T1000 (cell line): ENCODE measurements around the gene CNTROB.

Experiments used
- DNase-seq: peaks from one replicate; lab custom pipeline; 2025; ENCODE audit warnings: mixed read lengths; lab: John Stamatoyannopoulos, UW

Gene CNTROB, protein sequence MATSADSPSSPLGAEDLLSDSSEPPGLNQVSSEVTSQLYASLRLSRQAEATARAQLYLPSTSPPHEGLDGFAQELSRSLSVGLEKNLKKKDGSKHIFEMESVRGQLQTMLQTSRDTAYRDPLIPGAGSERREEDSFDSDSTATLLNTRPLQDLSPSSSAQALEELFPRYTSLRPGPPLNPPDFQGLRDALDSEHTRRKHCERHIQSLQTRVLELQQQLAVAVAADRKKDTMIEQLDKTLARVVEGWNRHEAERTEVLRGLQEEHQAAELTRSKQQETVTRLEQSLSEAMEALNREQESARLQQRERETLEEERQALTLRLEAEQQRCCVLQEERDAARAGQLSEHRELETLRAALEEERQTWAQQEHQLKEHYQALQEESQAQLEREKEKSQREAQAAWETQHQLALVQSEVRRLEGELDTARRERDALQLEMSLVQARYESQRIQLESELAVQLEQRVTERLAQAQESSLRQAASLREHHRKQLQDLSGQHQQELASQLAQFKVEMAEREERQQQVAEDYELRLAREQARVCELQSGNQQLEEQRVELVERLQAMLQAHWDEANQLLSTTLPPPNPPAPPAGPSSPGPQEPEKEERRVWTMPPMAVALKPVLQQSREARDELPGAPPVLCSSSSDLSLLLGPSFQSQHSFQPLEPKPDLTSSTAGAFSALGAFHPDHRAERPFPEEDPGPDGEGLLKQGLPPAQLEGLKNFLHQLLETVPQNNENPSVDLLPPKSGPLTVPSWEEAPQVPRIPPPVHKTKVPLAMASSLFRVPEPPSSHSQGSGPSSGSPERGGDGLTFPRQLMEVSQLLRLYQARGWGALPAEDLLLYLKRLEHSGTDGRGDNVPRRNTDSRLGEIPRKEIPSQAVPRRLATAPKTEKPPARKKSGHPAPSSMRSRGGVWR

DNA sequence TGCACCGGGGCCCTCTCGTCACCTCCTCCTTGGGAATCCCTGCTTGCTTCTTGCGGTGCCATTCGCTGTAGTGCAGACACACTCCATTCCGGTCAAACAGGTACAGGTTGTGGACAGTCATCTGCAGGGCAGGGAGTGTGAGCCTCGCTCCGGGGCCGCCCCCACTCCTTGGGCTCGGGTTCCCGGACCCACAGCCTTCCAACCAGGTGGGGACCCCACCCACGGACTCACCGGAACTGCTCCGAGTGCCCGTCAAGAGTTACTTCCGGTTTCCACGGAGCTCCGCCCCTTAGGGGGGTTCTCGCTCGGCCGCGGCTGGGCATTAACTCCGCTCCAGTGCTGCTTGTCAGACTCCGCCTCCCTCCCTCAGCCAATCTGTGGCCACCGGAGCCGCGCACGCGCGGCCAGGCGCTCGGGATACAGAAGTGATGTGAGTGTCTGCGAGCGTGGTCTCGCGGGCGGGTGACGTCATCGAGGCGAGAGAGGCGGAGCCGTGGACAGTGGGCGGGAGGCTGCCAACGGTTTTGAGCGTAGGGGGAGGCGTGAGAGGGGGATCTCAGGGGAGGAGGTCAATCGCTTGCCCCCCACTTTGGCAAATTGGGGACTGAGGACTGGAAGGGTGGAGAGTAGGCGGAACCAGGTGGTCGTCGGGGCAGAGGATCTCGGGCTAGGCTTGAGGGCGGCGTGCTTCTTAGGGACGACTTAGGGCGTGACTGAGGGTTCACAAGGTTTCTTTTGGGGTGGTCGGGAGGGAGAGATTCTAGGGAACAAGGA, at the start of gene CNTROB, which contains the start of gene TRAPPC1:
Gene CNTROB (plus strand): TSS at position 498 of the 774 bp plus-strand sequence. CDS start 874 bp downstream, outside the sequence.
Gene TRAPPC1 (minus strand): TSS at position 238 of the 774 bp plus-strand sequence. CDS start 117 bp downstream, at position 121.
- peak; percentile 99 for DNase-seq

DNA sequence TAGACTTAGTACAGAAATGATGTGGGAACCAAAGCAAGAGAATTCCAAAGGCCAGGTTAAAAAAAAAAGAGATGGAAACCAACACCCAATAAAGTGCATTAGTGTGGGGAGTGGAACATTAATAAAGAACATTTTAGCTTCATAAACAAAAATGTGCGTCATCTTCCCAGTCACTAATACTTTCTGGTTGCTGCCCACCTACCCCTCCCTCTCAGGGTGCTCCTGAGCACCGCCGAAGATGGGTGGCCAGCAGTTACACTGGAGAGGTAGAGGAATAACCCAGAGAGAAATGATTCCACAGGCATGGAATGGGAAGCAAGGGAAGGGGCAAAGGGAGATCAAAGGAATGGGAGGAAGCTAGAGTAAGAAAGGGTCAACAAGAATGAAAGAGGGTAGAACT, 49.4 kb upstream of the CNTROB start:
- DNase-seq = no peak

DNA sequence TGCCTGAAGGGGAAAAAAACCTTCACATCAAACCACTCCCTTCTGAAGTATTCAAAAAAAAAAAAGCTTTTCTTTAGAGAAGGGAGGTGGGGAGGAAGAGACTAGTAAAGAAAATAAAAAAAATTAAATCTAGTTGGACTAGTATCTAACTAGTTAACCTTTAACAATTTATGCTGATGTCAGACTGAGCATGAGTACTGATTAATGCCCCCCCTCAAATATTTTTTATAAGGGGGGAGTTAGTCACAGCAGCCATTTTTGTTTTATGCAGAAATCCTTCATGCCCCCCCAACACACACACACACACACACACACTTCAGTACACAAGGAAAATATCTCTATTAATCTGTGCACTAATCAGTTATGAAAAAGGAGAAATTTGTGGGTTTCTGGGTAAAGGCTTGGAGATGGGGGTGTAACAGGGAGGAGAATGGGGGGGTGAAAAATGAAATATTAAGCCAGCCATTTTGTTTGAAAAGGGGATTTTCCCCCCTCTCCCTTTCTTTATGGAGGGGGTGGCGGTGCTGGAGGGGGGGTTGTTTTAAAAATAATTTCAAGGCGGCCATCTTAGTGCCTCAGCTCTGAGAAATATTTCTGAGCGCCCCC, 48.1 kb upstream of the CNTROB start:
- no peak for DNase-seq

DNA sequence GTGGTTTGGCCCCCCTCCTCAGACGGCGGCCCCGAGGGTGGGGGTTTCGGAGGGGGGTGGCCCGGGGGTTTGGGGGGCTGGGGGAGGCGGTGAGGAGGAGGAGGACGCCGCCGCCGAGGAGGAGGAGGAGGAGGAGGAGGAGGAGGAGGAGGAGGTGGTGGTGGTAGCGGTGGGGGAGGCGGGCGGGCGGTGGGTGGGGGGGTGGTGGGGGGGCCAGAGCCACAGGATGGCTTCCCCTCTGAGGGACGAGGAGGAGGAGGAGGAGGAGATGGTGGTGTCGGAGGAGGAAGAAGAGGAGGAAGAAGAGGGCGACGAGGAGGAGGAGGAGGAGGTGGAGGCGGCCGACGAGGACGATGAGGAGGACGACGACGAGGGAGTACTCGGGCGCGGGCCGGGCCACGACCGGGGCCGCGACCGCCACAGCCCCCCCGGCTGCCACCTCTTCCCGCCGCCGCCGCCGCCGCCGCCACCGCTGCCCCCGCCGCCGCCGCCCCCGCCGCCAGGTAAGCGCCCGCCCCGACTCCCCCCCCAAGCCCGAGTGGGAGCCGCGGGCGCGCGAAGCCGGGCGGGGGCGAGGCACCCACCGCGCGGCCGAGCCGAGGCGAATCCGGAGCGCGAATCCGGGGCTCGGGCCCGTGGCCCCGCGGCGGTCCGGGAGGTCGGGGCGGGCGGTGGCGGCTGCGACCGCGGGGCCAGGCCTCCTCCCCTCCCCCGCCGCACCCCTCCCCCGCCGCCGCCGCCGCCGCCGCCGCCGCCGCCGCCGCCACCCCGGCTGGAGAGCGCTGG, 47.2 kb upstream of the CNTROB start:
- DNase-seq = no peak

DNA sequence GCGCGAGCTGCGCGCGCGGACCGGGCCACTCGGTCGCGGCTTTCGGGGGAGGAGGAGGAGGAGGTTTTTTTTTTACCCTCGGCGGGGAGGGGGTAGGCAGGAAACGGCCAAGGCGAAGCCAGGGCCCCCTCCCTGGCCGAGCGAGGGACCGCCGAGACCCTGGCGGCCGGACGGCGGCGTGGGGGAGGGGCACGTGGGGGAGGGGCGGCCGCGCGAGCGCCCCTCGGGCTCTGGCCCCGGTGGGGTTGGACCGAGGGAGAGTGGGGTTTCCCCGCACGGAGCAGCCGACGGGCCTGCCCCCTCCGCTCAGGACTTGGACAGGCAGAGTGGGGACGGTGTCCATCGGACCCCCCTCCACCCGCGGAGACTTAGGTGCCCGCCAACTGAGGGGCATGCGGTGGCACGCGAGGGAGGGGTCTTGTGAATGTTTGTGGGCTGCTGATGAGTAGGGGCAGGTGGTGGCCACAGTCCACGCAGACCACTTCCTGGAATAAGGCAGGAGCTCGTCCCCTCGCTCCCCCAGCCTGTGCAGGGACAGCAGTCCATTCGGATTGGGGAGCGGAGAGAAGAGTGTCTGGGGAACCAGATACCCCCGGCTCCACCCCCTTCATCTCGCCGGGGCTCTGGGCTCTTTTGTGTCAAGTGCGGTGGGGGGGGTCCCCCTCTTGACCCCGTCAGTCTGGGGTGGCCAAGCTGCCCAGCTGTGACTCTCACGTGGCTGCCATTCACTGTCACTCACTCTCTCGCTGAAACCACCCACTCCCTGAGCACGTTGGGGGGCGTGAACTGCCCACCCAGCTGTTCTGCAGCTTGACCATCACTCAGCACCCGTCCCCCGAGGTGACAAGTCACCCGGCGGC, 46.4 kb upstream of the CNTROB start:
- peak; percentile 21 for DNase-seq

DNA sequence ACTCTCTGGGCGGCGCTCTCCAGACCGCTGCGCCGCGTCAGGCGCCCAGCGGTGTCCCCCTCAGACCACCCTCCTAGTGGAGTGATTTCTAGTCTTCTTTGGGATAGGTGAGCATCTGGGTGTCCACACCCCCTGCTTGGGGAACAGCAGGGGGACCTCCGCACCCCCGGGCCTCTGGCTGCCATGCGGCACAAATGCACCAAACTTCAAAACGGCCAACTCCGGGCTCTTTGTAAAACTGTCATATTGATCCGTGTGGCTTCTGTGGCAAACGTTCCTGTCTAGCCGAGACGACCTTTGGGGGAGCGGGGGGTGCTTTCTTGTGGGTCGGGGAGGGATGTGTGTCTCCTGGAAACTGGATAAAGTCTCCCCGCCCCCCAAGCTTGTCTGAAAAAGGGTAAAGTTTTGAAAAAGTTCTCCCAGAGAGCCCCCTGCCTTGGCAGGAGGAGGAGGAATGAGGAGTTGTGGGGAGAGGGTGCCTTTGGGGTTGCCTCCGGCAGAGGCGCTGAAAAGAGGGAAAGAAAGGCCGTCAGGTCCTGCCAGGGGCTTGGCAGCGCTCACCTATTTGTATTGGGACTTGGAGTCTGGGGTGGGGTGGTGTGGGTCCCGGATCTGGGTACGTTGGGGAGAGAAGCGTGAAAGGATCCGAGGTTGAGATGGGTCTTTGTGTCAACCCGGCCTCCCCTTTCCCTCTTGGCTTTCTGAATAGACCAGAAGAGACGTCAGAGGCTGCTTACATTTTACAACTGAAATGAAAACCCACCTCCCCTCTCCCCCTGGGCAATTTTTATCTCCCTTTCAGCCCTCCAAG, 45.6 kb upstream of the CNTROB start:
- DNase-seq = no peak

DNA sequence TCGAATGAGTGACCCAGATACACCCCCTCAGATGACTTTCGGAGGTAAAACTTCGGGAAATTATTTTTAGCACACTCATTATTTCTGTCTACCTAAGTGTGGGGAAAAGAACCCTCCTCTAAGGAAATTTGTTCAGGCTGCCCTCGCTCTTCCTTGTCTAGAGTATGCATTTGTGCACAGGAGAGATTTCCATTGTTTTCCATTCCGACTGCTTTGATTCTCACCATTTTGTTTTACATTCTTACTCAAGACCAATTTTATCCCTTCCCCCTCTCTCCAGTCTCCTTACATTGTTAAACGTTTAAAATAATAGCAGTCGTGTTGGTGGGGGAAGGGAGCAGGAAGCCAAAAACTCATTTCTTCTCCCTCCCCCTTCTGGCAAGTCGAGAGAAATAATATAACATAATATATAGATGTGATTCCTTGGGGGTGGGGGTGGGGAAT, 44.9 kb upstream of the CNTROB start:
- no peak for DNase-seq

DNA sequence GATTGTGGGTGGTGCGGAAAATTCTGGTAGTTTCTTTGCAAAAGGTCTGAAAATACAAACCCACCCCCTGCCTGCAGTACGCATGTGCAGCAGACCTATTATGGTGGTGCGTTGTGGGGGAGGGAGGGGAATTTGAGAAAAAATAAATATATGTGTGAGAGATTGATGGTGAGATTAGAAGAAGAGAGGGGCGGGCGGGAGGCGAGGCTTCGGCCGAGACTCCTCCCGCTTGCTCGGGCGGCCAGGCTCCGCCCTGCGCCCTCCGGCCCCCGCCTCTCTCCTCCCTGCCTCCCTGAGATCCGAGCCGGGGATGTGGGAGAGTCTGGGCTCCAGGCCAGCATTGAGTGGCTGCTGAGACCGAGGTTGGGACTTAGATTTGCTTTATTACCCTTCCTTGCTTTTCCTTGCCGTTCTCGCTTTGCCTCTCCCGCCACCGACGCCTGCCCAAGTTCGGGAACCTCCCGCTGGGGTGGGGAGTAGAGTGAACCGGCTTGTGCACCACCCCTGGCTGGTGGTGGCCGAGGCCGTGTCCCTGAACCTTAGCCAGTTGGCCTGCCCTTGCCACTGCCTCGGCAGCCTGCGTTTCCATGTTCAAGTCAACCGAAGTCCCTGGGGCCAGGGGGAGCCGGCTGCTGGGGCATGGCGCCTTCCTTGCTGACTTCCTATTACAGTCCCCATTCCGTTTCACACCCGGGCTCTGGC, 44.4 kb upstream of the CNTROB start:
- DNase-seq = peak; percentile 91

DNA sequence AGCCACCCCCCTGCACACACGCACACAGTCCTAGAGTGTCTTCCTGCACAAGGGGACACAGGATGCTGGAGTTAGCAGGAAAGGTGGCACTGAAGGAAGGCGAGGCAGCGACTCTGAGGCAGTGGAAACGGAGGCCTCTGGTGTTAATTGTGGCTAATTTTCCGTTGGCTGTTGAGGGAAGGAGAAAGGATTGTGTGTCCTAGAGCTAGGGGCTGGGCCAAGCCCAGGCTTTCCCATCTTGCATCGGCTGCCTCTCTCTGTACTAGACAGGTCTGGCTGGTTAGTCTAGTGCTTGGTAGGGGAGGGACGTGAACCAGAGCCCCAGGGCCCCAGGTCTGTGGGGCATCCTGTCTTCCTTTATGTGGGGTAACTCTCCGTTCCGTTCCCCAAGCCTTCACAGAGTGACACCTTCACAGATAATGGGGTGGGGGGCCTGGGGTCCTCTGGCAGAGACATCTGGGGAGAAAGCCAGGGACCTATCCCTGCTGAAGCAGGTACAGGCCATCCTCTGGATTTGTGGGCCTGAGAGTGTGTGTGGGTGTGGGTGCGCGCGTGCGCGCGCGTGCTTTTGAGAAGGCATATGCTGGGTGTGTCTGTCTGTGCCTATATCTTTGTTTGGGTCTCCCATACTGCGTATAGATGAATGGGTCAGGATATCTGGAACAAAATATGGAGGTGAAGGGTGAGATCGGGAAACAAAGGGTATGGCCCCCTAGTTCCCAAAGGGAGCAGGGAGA, 43.7 kb upstream of the CNTROB start, which contains the start of gene CHD3:
Gene CHD3 (plus strand): TSS at position 606 of the 737 bp plus-strand sequence. CDS start 212 bp downstream, outside the sequence.
- DNase-seq = no peak

DNA sequence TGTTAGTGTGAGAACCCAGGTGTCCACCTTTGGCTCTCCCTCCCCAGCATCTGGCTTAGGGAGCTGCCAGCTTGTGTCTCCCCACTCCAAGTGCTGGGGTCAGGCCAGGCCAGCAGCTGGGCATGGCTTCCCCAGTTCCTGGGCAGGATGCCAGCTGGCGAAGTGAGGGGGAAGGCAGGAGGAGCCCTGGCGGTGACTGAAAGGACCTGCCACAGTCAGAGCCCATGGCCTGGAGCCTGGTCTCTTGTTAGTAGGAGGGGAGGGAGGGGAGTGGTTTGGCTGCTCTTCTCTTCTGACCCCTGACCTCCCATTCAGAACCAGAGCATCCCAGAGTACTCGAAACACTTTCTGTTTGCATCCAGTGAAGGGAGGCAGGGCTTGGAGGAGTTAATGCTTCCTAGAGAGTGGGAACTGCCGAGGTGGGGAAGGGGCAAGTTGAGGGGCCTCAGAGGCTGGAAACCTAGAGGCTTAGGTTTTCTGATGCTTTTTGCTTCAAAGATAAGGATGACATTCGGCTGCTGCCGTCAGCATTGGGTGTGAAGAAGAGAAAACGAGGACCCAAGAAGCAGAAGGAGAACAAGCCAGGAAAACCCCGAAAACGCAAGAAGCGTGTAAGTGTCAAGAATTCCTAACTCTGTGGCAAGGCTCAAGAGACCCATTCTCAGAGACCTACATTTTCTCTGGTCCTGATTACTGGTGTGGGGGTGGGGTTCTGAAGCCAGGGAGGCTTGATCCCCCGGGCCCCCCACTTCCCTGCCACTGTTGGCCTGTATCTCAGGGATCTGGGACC, 42.6 kb upstream of the CNTROB start:
- DNase-seq = peak; percentile 80

DNA sequence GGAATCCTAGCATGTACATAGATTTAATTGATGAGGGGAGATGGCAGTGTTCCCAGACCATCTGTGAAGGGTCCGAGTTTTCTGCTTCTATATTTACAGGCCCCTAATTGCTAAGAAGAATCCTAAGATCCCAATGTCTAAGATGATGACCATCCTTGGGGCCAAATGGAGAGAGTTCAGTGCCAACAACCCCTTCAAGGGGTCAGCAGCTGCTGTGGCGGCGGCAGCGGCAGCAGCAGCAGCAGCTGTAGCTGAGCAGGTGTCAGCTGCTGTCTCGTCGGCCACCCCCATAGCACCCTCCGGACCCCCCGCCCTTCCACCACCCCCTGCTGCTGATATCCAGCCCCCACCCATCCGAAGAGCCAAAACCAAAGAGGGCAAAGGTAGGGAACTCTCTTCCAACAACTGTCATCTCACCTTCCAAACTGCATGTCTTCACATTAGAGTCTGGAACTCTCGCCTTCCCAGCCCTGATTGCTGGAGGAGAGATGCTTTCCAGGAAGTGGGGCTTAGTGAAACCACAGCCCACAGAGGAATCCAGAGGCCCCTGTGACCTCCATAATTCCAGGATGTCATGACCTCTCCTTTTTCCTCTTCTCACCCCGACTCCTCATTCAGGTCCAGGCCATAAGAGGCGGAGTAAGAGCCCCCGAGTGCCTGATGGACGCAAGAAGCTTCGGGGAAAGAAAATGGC, 38.7 kb upstream of the CNTROB start:
- DNase-seq = no peak

DNA sequence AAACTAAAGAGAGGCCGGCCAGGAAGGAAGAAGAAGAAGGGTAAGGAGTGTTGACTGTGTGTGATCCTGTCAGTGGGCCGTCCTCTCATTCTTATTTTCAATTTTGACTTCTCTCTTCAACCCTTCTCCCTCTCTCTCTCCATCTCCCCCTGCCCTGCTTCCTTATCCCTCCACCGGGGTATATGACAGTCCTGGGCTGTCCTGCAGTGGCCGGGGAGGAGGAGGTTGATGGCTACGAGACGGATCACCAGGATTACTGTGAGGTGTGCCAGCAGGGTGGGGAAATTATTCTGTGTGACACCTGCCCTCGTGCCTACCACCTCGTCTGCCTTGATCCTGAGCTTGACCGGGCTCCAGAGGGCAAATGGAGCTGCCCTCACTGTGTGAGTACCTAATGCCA, 37.8 kb upstream of the CNTROB start:
- no peak for DNase-seq

DNA sequence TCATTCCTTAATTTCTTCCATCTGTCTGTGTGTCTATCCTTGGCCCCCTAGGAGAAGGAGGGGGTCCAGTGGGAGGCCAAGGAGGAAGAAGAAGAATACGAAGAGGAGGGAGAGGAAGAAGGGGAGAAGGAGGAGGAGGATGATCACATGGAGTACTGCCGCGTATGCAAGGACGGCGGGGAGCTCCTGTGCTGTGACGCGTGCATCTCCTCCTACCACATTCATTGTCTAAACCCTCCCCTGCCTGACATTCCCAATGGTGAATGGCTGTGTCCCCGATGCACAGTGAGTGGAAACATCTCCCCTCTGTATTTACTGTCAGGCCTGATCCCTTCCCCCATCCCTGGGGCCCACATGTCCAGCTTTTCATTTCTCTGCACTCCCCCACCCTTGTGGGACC, 37.1 kb upstream of the CNTROB start:
- no peak for DNase-seq

DNA sequence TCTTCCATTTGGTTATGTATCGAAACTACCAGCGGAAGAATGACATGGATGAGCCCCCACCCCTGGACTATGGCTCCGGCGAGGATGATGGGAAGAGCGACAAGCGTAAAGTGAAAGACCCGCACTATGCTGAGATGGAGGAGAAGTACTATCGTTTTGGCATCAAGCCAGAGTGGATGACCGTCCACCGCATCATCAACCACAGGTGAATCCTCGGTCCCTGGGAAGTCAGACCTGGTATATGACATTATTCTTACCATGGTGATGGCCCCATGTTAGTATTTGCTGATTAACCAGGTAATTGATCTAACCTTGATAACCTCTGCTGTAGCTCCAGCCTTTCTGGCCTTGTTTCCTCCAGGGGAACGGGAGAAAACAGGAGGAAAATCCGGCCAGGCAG, 34.9 kb upstream of the CNTROB start:
- DNase-seq = no peak

DNA sequence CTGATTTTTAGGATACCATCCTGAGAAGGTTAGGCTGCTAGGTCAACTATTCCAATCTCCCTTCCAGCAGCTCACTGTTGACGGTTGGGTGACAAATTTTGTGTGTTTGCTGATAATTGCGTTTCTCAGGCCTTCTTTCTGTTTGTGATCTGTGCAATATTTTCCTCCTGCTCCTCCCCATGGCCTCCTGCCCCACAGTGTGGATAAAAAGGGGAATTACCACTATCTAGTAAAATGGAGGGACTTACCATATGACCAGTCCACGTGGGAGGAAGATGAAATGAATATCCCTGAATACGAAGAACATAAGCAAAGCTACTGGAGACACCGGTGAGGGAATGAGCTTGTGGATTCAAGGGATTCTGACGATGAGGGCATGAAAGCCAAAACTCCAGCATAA, 34.2 kb upstream of the CNTROB start:
- no peak for DNase-seq
